Measurements from ENCODE around the gene LPCAT3.

LPCAT3 gene

GRCh38 chr12:6950811-6951540 lies 67.3 kb downstream of the LPCAT3 start, which contains the start of gene PTPN6:
PTPN6 (plus strand) TSS chr12:6951356; CDS start chr12:6951513, 157 bp downstream.
- no peak for DNase-seq

GRCh38 chr12:6950401-6950801 lies 67.9 kb downstream of the LPCAT3 start:
- DNase-seq: no peak

DNA sequence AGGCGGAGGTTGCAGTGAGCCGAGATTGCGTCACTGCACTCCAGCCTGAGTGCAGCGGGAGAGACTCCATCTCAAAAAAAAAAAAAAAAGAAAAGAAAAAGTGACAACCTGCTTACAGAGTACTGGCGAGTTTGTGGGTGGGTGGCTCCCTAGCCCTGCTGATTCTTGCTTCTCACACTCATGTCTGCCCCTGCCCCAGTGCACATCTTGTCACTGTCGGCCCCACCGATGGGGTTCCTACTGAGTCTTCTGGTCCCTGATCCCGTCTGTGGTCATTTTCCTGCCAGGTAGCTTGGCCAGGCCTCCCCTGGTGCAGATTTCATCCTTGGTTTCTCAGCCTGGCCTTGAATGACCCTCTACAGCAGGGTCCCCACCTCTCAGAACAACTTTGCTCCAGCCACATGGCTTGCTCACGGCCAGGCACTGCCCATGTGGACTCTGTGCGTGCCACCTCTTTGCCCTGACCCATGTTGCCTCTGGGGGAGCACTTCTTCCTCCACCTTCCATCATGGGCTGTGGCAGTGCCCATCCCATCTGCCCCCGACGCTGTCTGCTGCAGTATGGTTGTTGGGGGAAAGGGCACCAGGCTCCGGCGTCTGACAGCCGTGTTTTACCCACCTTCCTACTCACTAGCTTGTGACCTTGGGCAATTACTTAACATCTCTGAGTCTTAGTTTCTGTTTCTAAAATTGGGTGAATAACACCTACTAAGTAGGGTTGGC lies 69.2 kb downstream of the LPCAT3 start:
- no peak for DNase-seq

DNA sequence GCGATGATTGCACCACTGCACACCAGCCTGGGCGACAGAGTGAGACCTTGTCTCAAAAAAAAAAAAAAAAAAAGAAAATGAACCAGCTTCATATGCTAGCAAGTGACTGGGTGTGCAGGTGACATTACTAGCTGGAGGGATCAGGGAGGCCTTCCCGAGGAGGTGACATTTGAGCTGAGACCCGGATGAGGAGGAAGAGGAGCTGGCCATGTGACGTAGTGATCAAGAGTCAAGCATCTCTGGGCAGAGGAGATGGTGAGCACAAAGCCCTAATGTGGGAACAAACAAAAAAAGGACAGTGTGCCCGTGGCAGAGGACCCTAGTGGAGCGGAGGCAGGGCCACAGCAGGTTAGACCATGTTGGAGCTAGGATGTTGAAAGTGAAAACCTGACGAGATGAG lies 70.7 kb downstream of the LPCAT3 start:
- DNase-seq: no peak

DNA sequence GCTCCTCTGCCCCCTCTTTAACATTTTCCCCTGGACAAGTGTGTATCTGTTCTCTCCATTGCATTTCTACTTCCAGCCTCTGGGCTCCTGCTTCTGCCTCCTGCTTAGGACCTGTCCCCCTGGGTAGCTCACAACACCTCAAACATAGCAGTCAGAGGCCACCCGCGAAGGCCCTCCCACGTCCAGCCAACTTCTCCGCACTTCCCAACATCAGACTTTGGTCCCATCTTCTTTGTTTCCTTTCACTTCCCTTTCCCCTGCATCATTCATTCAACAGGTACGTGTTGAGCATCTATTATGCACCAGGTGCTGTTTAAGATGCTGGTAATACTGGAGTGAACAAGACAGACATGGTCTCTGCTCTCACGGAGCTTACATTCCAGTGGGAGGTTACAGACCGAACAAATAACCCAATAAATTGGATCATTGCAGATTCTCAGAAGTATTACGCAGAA lies 71.3 kb downstream of the LPCAT3 start:
- no peak for DNase-seq

DNA sequence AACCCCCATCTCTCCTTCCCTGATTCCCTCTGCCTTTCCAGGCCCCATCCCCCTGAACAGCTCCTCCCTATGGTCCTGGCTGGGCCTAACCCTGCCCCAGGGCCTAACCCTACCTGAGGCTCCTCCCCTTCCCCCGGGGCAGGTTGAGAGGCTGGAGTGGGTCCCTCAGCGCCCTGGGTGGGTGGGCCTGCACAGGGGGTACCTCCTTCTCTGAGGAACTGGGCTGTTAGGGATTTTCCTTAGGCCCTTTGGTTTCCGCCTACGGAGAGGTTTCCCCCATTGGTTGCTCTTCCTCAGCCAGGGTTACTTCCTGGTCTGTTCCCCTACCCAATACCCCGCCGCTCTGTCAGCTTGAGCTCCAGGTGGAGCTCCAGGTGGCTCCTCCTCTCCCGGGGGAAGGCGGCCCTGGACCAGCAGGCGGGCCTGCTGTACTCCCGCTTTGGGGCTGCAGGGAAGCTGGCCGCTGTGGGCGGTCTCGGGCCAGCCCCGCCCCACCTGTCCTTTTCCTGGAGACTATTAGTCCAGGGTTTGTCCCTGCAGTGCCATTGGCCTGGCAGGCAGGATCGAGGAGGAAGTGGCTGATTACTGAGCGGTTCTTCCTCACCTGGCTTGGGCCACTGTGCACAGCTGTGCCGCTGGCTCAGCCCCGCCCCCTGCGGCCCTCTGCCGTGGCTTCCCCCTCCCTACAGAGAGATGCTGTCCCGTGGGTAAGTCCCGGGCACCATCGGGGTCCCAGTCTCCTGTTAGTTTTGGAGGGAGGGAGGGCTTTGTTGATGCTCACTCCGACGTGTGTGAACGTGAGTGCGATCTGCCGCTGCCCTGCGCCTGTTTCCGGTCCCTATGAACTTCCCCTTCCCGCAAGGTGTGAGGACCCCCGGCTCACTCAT lies 72.0 kb downstream of the LPCAT3 start:
- DNase-seq: peak; percentile 95

DNA sequence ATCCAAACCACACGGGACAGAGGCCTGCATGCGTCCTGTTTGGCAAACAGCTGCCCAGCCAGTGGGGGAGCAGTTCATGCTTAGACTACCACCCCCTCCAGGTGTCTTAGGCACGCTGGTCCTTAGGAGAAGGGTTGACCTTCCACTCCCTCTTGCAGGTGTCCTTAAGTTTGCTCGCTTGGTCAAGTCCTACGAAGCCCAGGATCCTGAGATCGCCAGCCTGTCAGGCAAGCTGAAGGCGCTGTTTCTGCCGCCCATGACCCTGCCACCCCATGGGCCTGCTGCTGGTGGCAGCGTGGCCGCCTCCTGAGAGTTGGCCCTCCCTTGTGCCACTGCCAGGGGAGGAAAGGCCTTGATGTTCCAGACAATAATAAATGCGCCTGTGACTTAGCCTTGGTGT lies 72.7 kb downstream of the LPCAT3 start:
- no peak for DNase-seq

DNA sequence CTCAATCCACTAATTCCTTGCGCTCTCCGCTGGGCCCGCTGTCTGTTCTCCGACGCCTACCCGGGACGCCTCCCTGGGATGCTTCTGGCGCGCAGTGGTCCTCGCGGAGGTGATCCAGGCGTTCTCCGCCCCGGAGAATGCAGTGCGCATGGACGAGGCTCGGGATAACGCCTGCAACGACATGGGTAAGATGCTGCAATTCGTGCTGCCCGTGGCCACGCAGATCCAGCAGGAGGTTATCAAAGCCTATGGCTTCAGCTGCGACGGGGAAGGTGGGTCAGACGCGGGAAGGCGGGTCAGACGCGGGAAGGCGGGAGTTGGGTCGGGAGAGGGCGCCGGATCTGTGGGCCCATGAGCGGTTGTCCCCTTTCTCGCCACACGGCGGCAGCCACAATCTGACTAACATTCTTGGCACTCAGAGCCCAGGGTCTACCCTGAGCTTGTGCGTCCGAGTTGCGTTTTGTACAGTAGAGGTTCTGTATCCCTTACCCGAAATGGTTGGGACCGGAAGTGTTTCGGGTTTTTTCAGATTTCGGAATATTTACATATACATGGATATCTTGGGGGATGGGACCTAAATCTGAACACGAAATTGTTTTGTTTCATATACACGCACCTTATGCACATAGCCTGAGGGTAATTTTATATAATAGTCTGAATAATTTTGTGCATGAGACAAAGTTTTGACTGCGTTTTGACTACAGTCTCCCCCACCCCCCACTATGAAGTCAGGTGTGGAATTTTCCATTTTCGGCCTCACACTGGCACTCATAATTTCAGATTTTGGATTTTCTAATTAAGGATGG lies 73.7 kb downstream of the LPCAT3 start:
- DNase-seq: peak; percentile 88

DNA sequence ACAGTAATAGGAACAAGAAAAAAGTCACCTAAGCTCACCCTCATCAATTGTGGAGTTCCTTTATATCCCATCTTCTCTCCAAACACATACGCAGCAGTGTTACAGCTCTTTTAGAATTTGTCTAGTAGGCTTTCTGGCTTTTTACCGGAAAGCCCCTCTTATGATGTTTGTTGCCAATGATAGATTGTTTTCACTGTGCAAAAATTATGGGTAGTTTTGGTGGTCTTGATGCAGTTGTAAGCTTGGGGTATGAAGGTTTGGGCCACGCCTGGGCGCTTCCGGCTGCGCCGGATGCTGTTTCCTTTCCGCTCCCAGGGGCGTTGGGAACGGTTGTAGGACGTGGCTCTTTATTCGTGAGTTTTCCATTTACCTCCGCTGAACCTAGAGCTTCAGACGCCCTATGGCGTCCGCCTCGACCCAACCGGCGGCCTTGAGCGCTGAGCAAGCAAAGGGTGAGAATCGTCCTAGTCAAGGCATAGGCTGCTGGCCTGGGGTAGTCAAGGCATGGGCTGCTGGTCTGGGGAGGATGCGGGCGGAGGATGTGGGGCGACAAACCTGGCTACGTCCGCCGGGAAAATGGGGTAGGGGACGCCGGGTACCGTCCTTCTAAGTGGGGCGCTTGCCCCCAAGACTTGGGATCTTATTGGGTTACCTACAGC lies 74.4 kb downstream of the LPCAT3 start, which contains the start of the genes C12orf57 and RNU7-1:
Gene C12orf57, plus strand, starts transcription at position 301 of the 659 bp plus-strand sequence. Its CDS starts 100 bp downstream, at position 401.
Gene RNU7-1, plus strand, starts transcription at position 95 of the 659 bp plus-strand sequence.
- peak; percentile 94 for DNase-seq

GRCh38 chr12:6943389-6943721 lies 74.9 kb downstream of the LPCAT3 start:
- peak; percentile 88 for DNase-seq

DNA sequence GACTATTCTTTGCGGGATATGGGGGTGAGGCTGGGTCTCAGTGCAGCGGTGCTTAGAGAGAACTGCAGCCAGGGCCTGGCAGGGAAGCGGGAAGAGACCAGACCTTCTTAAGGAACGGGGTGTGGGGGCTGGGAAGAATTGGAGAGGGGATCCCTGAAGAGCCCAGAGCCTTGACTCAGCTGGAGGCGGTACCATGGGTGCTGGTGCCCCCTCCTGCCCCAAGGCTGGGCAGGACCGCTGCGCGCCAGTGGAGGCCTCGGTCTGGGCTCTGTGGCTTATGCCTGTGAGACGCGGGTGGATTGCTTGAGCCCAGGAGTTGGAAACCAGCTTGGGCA lies 76.0 kb downstream of the LPCAT3 start:
- DNase-seq: no peak

DNA sequence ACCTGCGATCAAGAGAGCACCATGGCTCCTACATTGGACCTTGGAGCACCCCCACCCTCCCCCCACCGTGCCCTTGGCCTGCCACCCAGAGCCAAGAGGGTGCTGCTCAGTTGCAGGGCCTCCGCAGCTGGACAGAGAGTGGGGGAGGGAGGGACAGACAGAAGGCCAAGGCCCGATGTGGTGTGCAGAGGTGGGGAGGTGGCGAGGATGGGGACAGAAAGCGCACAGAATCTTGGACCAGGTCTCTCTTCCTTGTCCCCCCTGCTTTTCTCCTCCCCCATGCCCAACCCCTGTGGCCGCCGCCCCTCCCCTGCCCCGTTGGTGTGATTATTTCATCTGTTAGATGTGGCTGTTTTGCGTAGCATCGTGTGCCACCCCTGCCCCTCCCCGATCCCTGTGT lies 76.5 kb downstream of the LPCAT3 start:
- no peak for DNase-seq

- no peak for DNase-seq
These were observed 77.0 kb downstream of the LPCAT3 start for GRCh38 chr12:6941267-6941666.

GRCh38 chr12:6939191-6939540 lies 79.1 kb downstream of the LPCAT3 start:
- no peak for DNase-seq

DNA sequence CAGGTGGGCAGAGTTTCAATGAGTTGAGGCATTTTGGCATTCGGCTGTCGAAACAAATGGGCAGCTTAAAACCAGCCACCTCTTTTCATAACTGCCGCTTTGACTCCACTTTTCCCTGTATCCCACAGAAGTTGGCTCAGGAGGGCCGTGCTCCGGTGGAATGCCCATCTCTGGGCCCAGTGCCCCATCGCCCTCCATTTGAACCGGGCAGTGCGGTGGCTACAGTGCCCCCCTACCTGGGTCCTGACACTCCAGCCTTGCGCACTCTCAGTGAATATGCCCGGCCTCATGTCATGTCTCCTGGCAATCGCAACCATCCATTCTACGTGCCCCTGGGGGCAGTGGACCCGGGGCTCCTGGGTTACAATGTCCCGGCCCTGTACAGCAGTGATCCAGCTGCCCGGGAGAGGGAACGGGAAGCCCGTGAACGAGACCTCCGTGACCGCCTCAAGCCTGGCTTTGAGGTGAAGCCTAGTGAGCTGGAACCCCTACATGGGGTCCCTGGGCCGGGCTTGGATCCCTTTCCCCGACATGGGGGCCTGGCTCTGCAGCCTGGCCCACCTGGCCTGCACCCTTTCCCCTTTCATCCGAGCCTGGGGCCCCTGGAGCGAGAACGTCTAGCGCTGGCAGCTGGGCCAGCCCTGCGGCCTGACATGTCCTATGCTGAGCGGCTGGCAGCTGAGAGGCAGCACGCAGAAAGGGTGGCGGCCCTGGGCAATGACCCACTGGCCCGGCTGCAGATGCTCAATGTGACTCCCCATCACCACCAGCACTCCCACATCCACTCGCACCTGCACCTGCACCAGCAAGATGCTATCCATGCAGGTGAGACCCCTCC lies 79.7 kb downstream of the LPCAT3 start:
- DNase-seq: no peak

DNA sequence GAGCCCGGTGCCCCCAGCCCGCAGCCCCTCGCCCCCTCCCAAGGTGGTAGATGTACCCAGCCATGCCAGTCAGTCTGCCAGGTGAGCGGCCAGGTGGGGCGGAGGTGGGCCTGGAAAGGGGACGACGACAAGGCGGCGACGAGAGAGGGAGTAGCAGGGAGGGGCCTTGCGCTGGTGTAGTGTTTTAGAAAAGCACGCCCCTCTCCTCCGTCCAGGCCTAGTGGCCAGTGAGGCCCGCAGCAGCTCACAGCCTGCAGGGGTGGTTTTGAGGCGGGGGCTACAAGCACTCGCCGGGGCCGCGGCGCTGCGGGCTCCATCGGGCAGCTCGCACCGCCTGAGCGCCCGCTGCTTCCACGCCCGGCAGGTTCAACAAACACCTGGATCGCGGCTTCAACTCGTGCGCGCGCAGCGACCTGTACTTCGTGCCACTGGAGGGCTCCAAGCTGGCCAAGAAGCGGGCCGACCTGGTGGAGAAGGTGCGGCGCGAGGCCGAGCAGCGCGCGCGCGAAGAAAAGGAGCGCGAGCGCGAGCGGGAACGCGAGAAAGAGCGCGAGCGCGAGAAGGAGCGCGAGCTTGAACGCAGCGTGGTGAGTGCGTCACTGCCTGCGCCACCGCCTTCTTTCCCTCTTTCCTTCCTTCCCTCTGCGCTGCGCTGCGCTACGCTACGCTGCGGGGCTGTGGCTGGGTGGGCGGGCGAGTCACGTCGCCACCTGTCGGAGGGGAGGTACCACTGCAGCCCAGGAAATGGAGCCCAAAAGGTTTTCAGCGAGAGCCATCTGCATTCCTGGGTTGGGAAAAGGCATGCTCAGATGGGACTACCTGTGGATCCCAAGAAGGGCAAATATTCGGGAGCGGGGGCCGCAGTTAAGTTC lies 80.6 kb downstream of the LPCAT3 start:
- DNase-seq: peak; percentile 76

- no peak for DNase-seq
These were observed 81.4 kb downstream of the LPCAT3 start for GRCh38 chr12:6936636-6937480.

GRCh38 chr12:6936194-6936635 lies 82.1 kb downstream of the LPCAT3 start:
- DNase-seq: no peak
